ENCODE results near the gene QTRT2.

QTRT2 gene

DNA sequence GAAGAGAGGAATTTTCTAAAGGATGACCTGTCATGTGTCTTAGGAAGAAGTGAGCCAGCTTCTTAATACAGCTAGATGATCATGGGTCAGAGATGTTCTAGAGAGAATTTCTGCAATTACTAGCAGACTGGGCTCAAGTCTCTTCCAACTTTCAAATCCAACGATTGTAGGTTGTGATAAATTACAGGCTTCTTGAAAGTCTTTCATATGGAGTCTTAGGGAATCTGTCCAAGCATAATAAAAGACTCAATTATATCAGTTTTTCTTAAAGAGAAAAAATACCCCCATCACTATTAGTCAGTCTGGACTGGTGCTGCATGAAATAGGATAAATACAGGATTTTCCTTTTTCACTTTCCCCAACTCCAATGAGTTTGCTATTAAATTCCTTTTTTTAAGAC is 63.2 kb downstream of the QTRT2 start (continued):
- TF ChIP-seq, protein P1, sequence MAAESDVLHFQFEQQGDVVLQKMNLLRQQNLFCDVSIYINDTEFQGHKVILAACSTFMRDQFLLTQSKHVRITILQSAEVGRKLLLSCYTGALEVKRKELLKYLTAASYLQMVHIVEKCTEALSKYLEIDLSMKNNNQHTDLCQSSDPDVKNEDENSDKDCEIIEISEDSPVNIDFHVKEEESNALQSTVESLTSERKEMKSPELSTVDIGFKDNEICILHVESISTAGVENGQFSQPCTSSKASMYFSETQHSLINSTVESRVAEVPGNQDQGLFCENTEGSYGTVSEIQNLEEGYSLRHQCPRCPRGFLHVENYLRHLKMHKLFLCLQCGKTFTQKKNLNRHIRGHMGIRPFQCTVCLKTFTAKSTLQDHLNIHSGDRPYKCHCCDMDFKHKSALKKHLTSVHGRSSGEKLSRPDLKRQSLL (tag by site-specific recombination; IDR thresholded peaks at IDR 0.05), result no peak
- TF ChIP-seq ZNF654 (tag by site-specific recombination; IDR thresholded peaks at IDR 0.05; ENCODE audit: low read depth), result no peak

DNA sequence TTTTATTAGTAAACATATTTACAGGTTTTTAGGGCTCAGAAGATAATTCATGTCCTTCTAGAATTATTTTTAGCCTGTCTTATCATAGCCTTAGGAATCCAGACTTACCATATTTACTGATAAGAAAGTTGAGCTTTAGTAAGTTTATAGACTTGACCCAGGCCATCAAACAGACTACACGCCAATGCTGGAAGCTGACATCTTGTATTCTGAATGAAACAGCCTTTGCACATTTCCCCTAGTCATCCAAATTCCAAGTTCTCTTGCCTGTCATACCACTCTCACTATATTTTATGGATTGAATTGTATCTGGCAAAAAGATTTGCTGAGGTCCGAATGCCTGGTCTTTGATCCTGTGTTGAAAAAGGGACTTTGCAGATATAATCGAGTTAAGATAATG is 63.7 kb downstream of the QTRT2 start:
- H3K36me3 ChIP-seq (ENCODE audit: control insufficient read depth in 2 of 2, insufficient read depth in 1 of 2, low read length in 2 of 2), result no peaks in the 10 kb centered on the region
- no peak overlapping the region for H3K27ac ChIP-seq (ENCODE audit: extremely low read depth, low read depth, low read length)
- H3K9me3 ChIP-seq (ENCODE audit: control insufficient read depth, insufficient read depth, low read depth, low read length), result no peaks in the 10 kb centered on the region
- TF ChIP-seq ZNF140 (tag by site-specific recombination; IDR thresholded peaks at IDR 0.05) (no peak), ZNF658 (tag by site-specific recombination; IDR thresholded peaks at IDR 0.05) (no peak), ZSCAN16 (tag by site-specific recombination; IDR thresholded peaks at IDR 0.05) (no peak), ZBTB20 (tag by site-specific recombination; IDR thresholded peaks at IDR 0.05) (no peak), KLF1 (tag by site-specific recombination; IDR thresholded peaks at IDR 0.05) (no peak), ZNF521 (tag by site-specific recombination; IDR thresholded peaks at IDR 0.05) (no peak)
- TF ChIP-seq, protein P2, sequence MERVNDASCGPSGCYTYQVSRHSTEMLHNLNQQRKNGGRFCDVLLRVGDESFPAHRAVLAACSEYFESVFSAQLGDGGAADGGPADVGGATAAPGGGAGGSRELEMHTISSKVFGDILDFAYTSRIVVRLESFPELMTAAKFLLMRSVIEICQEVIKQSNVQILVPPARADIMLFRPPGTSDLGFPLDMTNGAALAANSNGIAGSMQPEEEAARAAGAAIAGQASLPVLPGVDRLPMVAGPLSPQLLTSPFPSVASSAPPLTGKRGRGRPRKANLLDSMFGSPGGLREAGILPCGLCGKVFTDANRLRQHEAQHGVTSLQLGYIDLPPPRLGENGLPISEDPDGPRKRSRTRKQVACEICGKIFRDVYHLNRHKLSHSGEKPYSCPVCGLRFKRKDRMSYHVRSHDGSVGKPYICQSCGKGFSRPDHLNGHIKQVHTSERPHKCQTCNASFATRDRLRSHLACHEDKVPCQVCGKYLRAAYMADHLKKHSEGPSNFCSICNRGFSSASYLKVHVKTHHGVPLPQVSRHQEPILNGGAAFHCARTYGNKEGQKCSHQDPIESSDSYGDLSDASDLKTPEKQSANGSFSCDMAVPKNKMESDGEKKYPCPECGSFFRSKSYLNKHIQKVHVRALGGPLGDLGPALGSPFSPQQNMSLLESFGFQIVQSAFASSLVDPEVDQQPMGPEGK (tag by site-specific recombination; IDR thresholded peaks at IDR 0.05), result no peak
- TF ChIP-seq, protein P3, sequence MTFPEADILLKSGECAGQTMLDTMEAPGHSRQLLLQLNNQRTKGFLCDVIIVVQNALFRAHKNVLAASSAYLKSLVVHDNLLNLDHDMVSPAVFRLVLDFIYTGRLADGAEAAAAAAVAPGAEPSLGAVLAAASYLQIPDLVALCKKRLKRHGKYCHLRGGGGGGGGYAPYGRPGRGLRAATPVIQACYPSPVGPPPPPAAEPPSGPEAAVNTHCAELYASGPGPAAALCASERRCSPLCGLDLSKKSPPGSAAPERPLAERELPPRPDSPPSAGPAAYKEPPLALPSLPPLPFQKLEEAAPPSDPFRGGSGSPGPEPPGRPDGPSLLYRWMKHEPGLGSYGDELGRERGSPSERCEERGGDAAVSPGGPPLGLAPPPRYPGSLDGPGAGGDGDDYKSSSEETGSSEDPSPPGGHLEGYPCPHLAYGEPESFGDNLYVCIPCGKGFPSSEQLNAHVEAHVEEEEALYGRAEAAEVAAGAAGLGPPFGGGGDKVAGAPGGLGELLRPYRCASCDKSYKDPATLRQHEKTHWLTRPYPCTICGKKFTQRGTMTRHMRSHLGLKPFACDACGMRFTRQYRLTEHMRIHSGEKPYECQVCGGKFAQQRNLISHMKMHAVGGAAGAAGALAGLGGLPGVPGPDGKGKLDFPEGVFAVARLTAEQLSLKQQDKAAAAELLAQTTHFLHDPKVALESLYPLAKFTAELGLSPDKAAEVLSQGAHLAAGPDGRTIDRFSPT (tag by site-specific recombination; IDR thresholded peaks at IDR 0.05), result no peak
- CTCF ChIA-PET, result no interaction called here
- H3K4me3 ChIP-seq (ENCODE audit: low read depth, low read length), result no peak overlapping the region
- POLR2A ChIA-PET, result no interaction called here
- no peaks in the 10 kb centered on the region for H3K4me1 ChIP-seq (ENCODE audit: control insufficient read depth, insufficient read depth, low read length)

DNA sequence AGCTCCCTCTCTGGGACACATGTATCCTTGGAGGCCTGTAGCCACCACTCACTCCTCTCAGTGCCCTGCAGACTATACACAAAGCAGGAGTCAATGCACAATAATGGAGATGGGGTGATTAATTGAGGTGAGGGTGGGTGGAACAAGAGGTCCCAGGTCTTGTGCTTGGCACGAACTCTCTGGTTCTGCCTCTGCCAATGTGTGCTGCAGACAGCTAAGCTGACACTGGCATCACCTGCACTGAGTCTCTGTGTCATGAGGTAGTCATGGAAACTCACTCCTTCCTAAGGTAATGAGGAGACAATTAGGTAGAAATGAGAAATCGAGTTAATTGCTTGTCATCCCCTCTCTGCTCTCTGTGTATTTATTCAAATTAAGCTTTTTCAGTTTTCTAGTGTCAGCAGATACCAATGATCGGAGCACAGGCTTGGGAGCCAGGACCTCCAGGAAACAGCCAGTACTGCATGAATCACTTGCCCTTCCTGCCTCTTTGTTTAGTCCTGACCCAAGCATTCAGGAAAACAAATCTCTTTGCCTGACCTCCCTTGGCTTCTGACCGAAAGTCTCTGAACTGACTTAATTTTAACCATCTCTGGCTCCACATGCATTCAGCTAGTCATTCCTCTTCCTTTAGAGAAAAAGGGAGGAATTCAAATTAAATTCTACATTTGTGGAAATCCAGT is 65.6 kb downstream of the QTRT2 start:
- no peak overlapping the region for H3K4me3 ChIP-seq (ENCODE audit: low read depth, low read length)
- CTCF ChIA-PET, result interaction anchor here (0.5 kb wide), 1 partner anchor 1384 kb away, joined by 3 read pairs; no protein-coding TSS in a partner anchor
- no peaks in the 10 kb centered on the region for H3K4me1 ChIP-seq (ENCODE audit: control insufficient read depth, insufficient read depth, low read length)
- POLR2A ChIA-PET, result no interaction called here
- no peaks in the 10 kb centered on the region for H3K36me3 ChIP-seq (ENCODE audit: control insufficient read depth in 2 of 2, insufficient read depth in 1 of 2, low read length in 2 of 2)
- H3K27ac ChIP-seq (ENCODE audit: extremely low read depth, low read depth, low read length), result no peak overlapping the region
- H3K9me3 ChIP-seq (ENCODE audit: control insufficient read depth, insufficient read depth, low read depth, low read length), result no peaks in the 10 kb centered on the region
- TF ChIP-seq ZNF121 (tag by site-specific recombination; IDR thresholded peaks at IDR 0.05), result no peak
- no peak for TF ChIP-seq ZNF202 (tag by site-specific recombination; IDR thresholded peaks at IDR 0.05; ENCODE audit: borderline replicate concordance)
- TF ChIP-seq ZNF585B (tag by site-specific recombination; IDR thresholded peaks at IDR 0.05), result no peak
- TF ChIP-seq TCF7L2 (IDR thresholded peaks at IDR 0.05; ENCODE audit: borderline replicate concordance, low read depth, low read length), result no peak
- TF ChIP-seq MYNN (tag by site-specific recombination; IDR thresholded peaks at IDR 0.05; ENCODE audit: borderline replicate concordance), result no peak
- TF ChIP-seq, protein P4, sequence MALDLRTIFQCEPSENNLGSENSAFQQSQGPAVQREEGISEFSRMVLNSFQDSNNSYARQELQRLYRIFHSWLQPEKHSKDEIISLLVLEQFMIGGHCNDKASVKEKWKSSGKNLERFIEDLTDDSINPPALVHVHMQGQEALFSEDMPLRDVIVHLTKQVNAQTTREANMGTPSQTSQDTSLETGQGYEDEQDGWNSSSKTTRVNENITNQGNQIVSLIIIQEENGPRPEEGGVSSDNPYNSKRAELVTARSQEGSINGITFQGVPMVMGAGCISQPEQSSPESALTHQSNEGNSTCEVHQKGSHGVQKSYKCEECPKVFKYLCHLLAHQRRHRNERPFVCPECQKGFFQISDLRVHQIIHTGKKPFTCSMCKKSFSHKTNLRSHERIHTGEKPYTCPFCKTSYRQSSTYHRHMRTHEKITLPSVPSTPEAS (tag by site-specific recombination; IDR thresholded peaks at IDR 0.05), result no peak
- no peak for TF ChIP-seq SP2 (tag by site-specific recombination; IDR thresholded peaks at IDR 0.05)
- TF ChIP-seq MZF1 (tag by site-specific recombination; IDR thresholded peaks at IDR 0.05; ENCODE audit: borderline replicate concordance), result no peak
- TF ChIP-seq ZBTB20 (tag by site-specific recombination; IDR thresholded peaks at IDR 0.05), result no peak
- no peak for TF ChIP-seq ZNF544 (tag by site-specific recombination; IDR thresholded peaks at IDR 0.05)
- no peak for TF ChIP-seq KLF16 (tag by site-specific recombination; IDR thresholded peaks at IDR 0.05)
- TF ChIP-seq ZNF768 (tag by site-specific recombination; IDR thresholded peaks at IDR 0.05), result no peak
- TF ChIP-seq SCRT2 (tag by site-specific recombination; IDR thresholded peaks at IDR 0.05), result no peak
- no peak for TF ChIP-seq ZNF175 (tag by site-specific recombination; IDR thresholded peaks at IDR 0.05)
- no peak for TF ChIP-seq ZNF350 (tag by site-specific recombination; IDR thresholded peaks at IDR 0.05)
- no peak for TF ChIP-seq ZNF510 (tag by site-specific recombination; IDR thresholded peaks at IDR 0.05; ENCODE audit: insufficient replicate concordance)
- no peak for TF ChIP-seq ZNF354C (tag by site-specific recombination; IDR thresholded peaks at IDR 0.05; ENCODE audit: borderline replicate concordance, low read depth)
